ENCODE results near the gene TRMT61A.

GRCh38 chr14:103569408-103569807 lies 40.4 kb downstream of the TRMT61A start:
- TF ChIP-seq POLR2A (IDR thresholded peaks at IDR 0.05) = no peak
- no peak for TF ChIP-seq CTCF (IDR thresholded peaks at IDR 0.05)

Measured in thyroid gland (tissue), 4 donors.